K562 (cell line): Measurements from ENCODE around the gene CLIP1. TPM values are rescaled to one million over a fixed set of nuclear protein-coding genes. Genes with fewer than 3 reads are reported as not detected.

Source experiments
- ATAC-seq: fragments of 200-7000 bp; cut with Tn5 transposase; 3 replicates; pipeline ENCODE4 v1.9.1; 2020; ENCODE audit warnings: moderate library complexity
- BruUV-seq: library from RNA; stranded (reverse); fragments of 400-500 nt; replicated peaks from 2 replicates; lab custom pipeline; 2021; lab: Mats Ljungman, UMichigan
- CTCF ChIA-PET: fragments of 300-600 bp; formaldehyde crosslinking; extraction: SDS; loops from one replicate; lab custom pipeline; 2021; ENCODE audit warnings: low intra/inter-chr PET ratio; lab: Yijun Ruan, JAX
- POLR2A ChIA-PET: fragments of 300-600, 350-650 bp; sonication (Branson Sonifier 250); formaldehyde crosslinking; extraction: SDS; loops from one replicate; lab custom pipeline; 2021; ENCODE audit warnings: antibody characterized with exemption, inconsistent platforms; lab: Yijun Ruan, JAX
- DNase-seq, 4 experiments: peaks; one replicate each; pipeline versions ENCODE4 v3.0.0 to v3.0.0-alpha.2; 2011 to 2018; ENCODE audit warnings: low spot score in 3 of 4, mixed read lengths in 3 of 4; ENCODE audit errors: extremely low read depth in 1 of 4
- FAIRE-seq: peaks from 2 replicates; lab custom pipeline; 2011; peaks lifted over from hg19 to GRCh38; lab: Jason Lieb, UNC
- H2AFZ ChIP-seq: 2 replicates; pipeline ENCODE4 v1.6.0; 2011; ENCODE audit warnings: low read depth, low read length, control low read depth, inconsistent platforms
- H3K27ac ChIP-seq: fragments of 200-600 bp; 3 replicates; pipeline ENCODE4 v1.8.0; 2011; ENCODE audit warnings: low read depth, mild to moderate bottlenecking, control low read depth, inconsistent platforms, low read length, moderate library complexity, mixed read lengths; ENCODE audit errors: extremely low read depth
- H3K27me3 ChIP-seq, 2 experiments: fragments of 300-600 bp in 1 of 2; 2 replicates in 1 of 2; 3 replicates in 1 of 2; pipeline versions ENCODE4 v1.6.0 to v1.8.0; 2011; ENCODE audit warnings: inconsistent platforms in 2 of 2, low read length in 2 of 2, mild to moderate bottlenecking in 1 of 2, mixed read lengths in 1 of 2, moderate library complexity in 1 of 2; ENCODE audit not compliant: control insufficient read depth in 2 of 2, insufficient read depth in 2 of 2
- H3K36me3 ChIP-seq: fragments of 300-600 bp; 3 replicates; pipeline ENCODE4 v1.8.0; 2011; ENCODE audit warnings: mild to moderate bottlenecking, low read length, inconsistent platforms; ENCODE audit not compliant: control insufficient read depth, insufficient read depth
- H3K4me1 ChIP-seq, 2 experiments: fragments of 200-600 bp in 1 of 2; replicated peaks in 1 of 2; 2 replicates in 1 of 2; 3 replicates in 1 of 2; pipeline versions ENCODE4 v1.5.1 to v1.8.0; 2011; ENCODE audit warnings: inconsistent platforms in 2 of 2, low read length in 2 of 2, mild to moderate bottlenecking in 1 of 2, mixed read lengths in 1 of 2, moderate library complexity in 1 of 2; ENCODE audit not compliant: control insufficient read depth in 2 of 2, insufficient read depth in 2 of 2
- H3K4me2 ChIP-seq: 2 replicates; pipeline ENCODE4 v1.6.1; 2011; ENCODE audit warnings: low read length, control low read depth, inconsistent platforms, mixed read lengths; ENCODE audit not compliant: insufficient read depth
- H3K4me3 ChIP-seq: fragments of 200-600 bp; sonication (generic), shearing (Covaris generic); 2 replicates; pipeline ENCODE4 v1.5.1; 2016; ENCODE audit warnings: control low read depth, inconsistent platforms
- H3K79me2 ChIP-seq: fragments of 200-600 bp; 3 replicates; pipeline ENCODE4 v1.8.0; 2011; ENCODE audit warnings: low read length, inconsistent platforms; ENCODE audit not compliant: control insufficient read depth, insufficient read depth
- H3K9ac ChIP-seq, 2 experiments: 2 replicates each; pipeline versions ENCODE4 v1.6.0 to v1.6.1; 2011; ENCODE audit warnings: low read depth in 2 of 2, low read length in 2 of 2, control low read depth in 1 of 2, inconsistent platforms in 1 of 2, mild to moderate bottlenecking in 1 of 2, mixed read lengths in 1 of 2; ENCODE audit not compliant: insufficient read depth in 1 of 2
- H3K9me1 ChIP-seq: one replicate; pipeline ENCODE4 v1.6.0; 2011; ENCODE audit warnings: inconsistent platforms, mild to moderate bottlenecking, low read length, moderate library complexity; ENCODE audit not compliant: control insufficient read depth, insufficient read depth
- H3K9me3 ChIP-seq: replicated peaks from 2 replicates; pipeline ENCODE4 v1.5.1; 2011; ENCODE audit warnings: low read depth, low read length, inconsistent platforms; ENCODE audit not compliant: control insufficient read depth, insufficient read depth
- H4K20me1 ChIP-seq: replicated peaks from 2 replicates; pipeline ENCODE4 v1.6.1; 2011; ENCODE audit warnings: low read length, inconsistent platforms, mixed read lengths; ENCODE audit not compliant: control insufficient read depth, insufficient read depth
- ADNP ChIP-seq: fragments of 200-800 bp; sonication (Bioruptor generic); IDR thresholded peaks from 2 replicates; pipeline ENCODE4 v1.6.1; 2016; ENCODE audit warnings: missing genetic modification characterization, missing compliant biosample characterization
- BCOR ChIP-seq: fragments of 450-650 bp; IDR thresholded peaks from 2 replicates; pipeline ENCODE4 v1.6.1; 2016
- HLTF ChIP-seq: fragments of 450-650 bp; IDR thresholded peaks from 2 replicates; pipeline ENCODE4 v1.6.1; 2016
- ILK ChIP-seq: fragments of 450-650 bp; IDR thresholded peaks from 2 replicates; pipeline ENCODE4 v1.6.1; 2016; ENCODE audit warnings: missing genetic modification characterization, low read depth, mild to moderate bottlenecking, missing compliant biosample characterization, moderate library complexity, borderline replicate concordance
- KDM1A ChIP-seq, 2 experiments: fragments of 450-650 bp; IDR thresholded peaks; 2 replicates each; pipeline ENCODE4 v1.6.1; 2016; ENCODE audit warnings: mild to moderate bottlenecking in 2 of 2
- POU5F1 ChIP-seq: fragments of 150-350 bp; IDR thresholded peaks from 2 replicates; pipeline ENCODE4 v1.6.1; 2014; ENCODE audit warnings: borderline replicate concordance, low read length, low read depth, mild to moderate bottlenecking; ENCODE audit not compliant: partially characterized antibody
- RBM25 ChIP-seq: fragments of 200-400 bp; formaldehyde crosslinking; IDR thresholded peaks from 2 replicates; pipeline ENCODE4 v1.6.1; 2018; ENCODE audit warnings: low read length, low read depth, moderate library complexity; ENCODE audit not compliant: severe bottlenecking
- RBM39 ChIP-seq: fragments of 200-400 bp; formaldehyde crosslinking; optimal IDR thresholded peaks from 2 replicates; pipeline ENCODE3; 2018; ENCODE audit warnings: low read depth, low read length
- RUNX1 ChIP-seq: sonication (generic); IDR thresholded peaks from 2 replicates; pipeline ENCODE4 v1.6.1; 2016; ENCODE audit warnings: antibody characterized with exemption, low read depth
- WGBS: fragments of 100-300 bp; shearing (Covaris generic); methylation state at CpG from one replicate; pipeline ENCODE4 v1.1.6; 2016; ENCODE audit warnings: low coverage, mixed read lengths; ENCODE audit not compliant: insufficient coverage; ENCODE audit errors: missing lambda C conversion rate; 5-methylcytosine and 5-hydroxymethylcytosine counted together
- in situ Hi-C: fragments of 300-500 bp; cut with MboI; formaldehyde crosslinking; loops from 4 replicates; pipeline ENCODE4 v1.15.0; 2018; ENCODE audit warnings: inconsistent platforms, mixed read lengths
- intact Hi-C: fragments of 100-400 bp; cut with micrococcal nuclease; formaldehyde crosslinking; loops from 2 replicates; pipeline ENCODE4 v1.14.2; 2022
- polyA plus RNA-seq, 8 experiments: library from polyadenylated mRNA; depleted of rRNA in 4 of 8; stranded (reverse) in 5 of 8; unstranded in 3 of 8; fragments of >200 nt; fragmentation: Nextera tagmentation in 2 of 8; fragmentation: Illumina TruSeq in 1 of 8; extraction: Ambion mirVana in 2 of 8; extraction: Trizol in 1 of 8; gene quantifications; 2 replicates each; pipeline versions ENCODE4 v1.2.1 to v1.2.3, GENCODE V29; 2011 to 2014; ENCODE audit warnings: inconsistent platforms in 1 of 8, missing spikeins in 1 of 8
- total RNA-seq, 7 experiments: library from RNA; depleted of rRNA in 6 of 7; stranded (reverse); fragments of >200 nt in 6 of 7; fragmentation: Illumina TruSeq in 2 of 7; extraction: Trizol in 2 of 7; gene quantifications; 2 replicates each; pipeline versions ENCODE4 v1.2.1 to v1.2.3, GENCODE V29; 2011 to 2021; ENCODE audit warnings: low replicate concordance in 1 of 7
- TF ChIP-seq, protein P1 (sequence below): sonication (generic); formaldehyde crosslinking; IDR thresholded peaks from 2 replicates; pipeline ENCODE4 v1.8.1; 2023; ENCODE audit warnings: missing genetic modification reagents, mild to moderate bottlenecking, borderline replicate concordance

Gene CLIP1
- total and polyA plus RNA-seq, 9 of the 15 experiments (the other 6 are each of a cell fraction or from before 2014, with no cell fraction given) = 5.8 to 33.9 (median 27.6) TPM

DNA sequence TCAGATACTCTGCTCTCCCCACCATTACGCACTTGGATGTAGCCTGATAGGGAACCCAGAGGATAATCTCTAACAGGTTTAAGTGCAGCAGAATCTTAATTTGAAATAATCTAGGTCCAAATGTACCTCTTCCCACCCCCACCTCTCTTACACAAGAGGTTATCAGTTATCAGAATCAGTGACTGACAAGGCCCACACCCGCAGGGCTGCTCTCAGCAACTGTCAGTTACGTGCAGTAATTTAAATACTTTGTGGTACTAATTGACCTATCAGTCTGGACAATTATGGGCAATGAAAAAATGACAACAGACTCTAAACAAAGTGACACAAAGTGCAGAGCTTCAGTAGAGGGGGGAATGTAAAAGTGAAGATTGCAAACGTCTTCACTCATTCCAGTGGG, 74.0 kb downstream of the CLIP1 start (continued):
- TF ChIP-seq, protein P1, sequence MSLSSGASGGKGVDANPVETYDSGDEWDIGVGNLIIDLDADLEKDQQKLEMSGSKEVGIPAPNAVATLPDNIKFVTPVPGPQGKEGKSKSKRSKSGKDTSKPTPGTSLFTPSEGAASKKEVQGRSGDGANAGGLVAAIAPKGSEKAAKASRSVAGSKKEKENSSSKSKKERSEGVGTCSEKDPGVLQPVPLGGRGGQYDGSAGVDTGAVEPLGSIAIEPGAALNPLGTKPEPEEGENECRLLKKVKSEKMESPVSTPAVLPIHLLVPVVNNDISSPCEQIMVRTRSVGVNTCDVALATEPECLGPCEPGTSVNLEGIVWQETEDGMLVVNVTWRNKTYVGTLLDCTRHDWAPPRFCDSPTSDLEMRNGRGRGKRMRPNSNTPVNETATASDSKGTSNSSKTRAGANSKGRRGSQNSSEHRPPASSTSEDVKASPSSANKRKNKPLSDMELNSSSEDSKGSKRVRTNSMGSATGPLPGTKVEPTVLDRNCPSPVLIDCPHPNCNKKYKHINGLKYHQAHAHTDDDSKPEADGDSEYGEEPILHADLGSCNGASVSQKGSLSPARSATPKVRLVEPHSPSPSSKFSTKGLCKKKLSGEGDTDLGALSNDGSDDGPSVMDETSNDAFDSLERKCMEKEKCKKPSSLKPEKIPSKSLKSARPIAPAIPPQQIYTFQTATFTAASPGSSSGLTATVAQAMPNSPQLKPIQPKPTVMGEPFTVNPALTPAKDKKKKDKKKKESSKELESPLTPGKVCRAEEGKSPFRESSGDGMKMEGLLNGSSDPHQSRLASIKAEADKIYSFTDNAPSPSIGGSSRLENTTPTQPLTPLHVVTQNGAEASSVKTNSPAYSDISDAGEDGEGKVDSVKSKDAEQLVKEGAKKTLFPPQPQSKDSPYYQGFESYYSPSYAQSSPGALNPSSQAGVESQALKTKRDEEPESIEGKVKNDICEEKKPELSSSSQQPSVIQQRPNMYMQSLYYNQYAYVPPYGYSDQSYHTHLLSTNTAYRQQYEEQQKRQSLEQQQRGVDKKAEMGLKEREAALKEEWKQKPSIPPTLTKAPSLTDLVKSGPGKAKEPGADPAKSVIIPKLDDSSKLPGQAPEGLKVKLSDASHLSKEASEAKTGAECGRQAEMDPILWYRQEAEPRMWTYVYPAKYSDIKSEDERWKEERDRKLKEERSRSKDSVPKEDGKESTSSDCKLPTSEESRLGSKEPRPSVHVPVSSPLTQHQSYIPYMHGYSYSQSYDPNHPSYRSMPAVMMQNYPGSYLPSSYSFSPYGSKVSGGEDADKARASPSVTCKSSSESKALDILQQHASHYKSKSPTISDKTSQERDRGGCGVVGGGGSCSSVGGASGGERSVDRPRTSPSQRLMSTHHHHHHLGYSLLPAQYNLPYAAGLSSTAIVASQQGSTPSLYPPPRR (CRISPR knock-in tag) = no peak

DNA sequence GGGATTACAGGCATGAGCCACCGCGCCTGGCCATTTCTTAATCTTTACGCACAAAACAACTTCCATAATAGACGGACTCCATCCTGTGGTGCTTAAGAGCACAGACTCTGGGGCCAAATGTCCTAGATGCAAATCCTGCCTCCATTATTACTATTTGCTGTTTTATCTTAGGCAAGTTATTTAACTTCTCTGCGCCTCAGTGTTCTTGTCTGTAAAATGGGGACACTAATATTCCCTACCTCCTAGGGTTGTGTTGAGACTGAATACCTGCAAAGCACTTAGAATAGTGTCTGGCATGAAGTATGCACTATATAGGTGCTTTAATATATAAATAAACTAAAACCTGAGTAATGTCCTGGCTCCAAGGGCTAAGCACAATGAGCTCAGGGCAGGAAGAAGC, 76.4 kb downstream of the CLIP1 start:
- H3K27me3 ChIP-seq = no peaks in the 10 kb centered on the region
- ATAC-seq (no peak), FAIRE-seq (no peak), DNase-seq (no peak)
- H3K4me3 ChIP-seq = no peak overlapping the region
- H3K4me2 ChIP-seq = no peak overlapping the region
- TF ChIP-seq RUNX1 = no peak
- TF ChIP-seq RBM39 = no peak
- peak; percentile 27 to 56; a peak in 3 of 4 replicates for TF ChIP-seq KDM1A (IDR thresholded peaks at IDR 0.05)
- no peak for TF ChIP-seq POU5F1
- peak; percentile 71; the same call in 1 of the 2 replicates for TF ChIP-seq ADNP (tag)
- TF ChIP-seq ILK (tag) = no peak
- peak; percentile 93 for TF ChIP-seq RBM25
- no peak for TF ChIP-seq HLTF
- TF ChIP-seq BCOR = peak; percentile 83
- no peaks in the 10 kb centered on the region for H3K9me1 ChIP-seq
- H4K20me1 ChIP-seq = no peaks in the 10 kb centered on the region
- ChIA-PET CTCF (no interaction called here), POLR2A (interaction anchor here (0.7 to 1.5 kb wide), 2 partner anchors 9 to 12 kb away, joined by 6 to 7 read pairs; no protein-coding TSS in a partner anchor)
- no peaks in the 10 kb centered on the region for H3K79me2 ChIP-seq
- peaks cover 12% of the 10 kb centered on the region; the same call in 2 of the 3 replicates for H3K36me3 ChIP-seq
- H2AFZ ChIP-seq = no peak overlapping the region
- H3K4me1 ChIP-seq = peaks cover 3 to 10% of the 10 kb centered on the region in 2 experiments; a peak in 2 of 5 replicates
- H3K9ac ChIP-seq = no peak overlapping the region
- no TSS peak for BruUV-seq
- in situ Hi-C loops (no loop called here), intact Hi-C loops (no loop called here)
- no peak overlapping the region for H3K27ac ChIP-seq
- H3K9me3 ChIP-seq = no peaks in the 10 kb centered on the region
- 96% methylated on average over 5 of the region's 5 CpGs for WGBS
